ENCODE measurements around the gene SRPK3.

The SRPK3 gene

DNA sequence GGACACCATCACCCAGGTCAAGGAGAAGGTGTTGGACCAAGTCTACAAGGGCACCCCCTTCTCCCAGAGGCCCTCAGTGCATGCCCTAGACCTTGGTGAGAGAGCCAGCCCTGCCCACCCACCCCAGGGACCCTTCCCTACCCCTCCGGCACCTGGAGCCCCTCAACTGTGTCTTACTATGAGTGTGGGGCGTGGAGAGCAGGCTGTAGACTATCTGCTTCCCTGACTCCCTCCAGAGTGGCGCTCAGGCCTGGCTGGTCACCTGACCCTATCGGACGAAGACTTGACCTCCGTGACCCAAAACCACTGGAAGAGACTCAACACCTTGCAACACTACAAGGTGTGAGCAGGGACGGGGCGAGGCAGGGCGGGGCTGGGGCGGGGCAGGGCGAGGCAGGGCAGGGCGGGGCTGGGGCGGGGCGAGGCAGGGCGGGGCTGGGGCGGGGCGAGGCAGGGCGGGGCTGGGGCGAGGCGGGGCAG lies 4.7 kb upstream of the SRPK3 start:
- Histone ChIP-seq H3K9me3 (replicated peaks in 1 of 11) (peaks cover 0 to 66% (median 35%) of the 10 kb centered on the region in 11 experiments; a peak in 13 of 22 replicates), H3K9ac (no peak overlapping the region), H3K27ac (no peak overlapping the region), H4K20me1 (peaks cover 0 to 68% (median 2%) of the 10 kb centered on the region in 11 experiments; a peak in 10 of 22 replicates), H3K27me3 (peaks cover 0 to 24% (median 0%) of the 10 kb centered on the region in 11 experiments; a peak in 8 of 22 replicates), H3K4me2 (no peak overlapping the region), H3K36me3 (no peaks in the 10 kb centered on the region), H3K4me3 (no peak overlapping the region), H3K4me1 (peaks cover 11 to 41% (median 32%) of the 10 kb centered on the region in 10 experiments)
- TF ChIP-seq Cebpa-rat (IDR thresholded peaks at IDR 0.05) = no peak

GRCh38 chrX:153776611-153777045 lies 4.2 kb upstream of the SRPK3 start:
- Histone ChIP-seq H3K36me3 (no peaks in the 10 kb centered on the region), H3K4me3 (no peak overlapping the region), H3K4me1 (peaks cover 16 to 45% (median 37%) of the 10 kb centered on the region in 10 experiments), H3K27me3 (peaks cover 0 to 24% (median 0%) of the 10 kb centered on the region in 11 experiments; a peak in 7 of 22 replicates), H3K9me3 (replicated peaks in 1 of 11) (peaks cover 0 to 66% (median 35%) of the 10 kb centered on the region in 11 experiments; a peak in 13 of 22 replicates), H4K20me1 (peaks cover 0 to 68% (median 4%) of the 10 kb centered on the region in 11 experiments; a peak in 10 of 22 replicates), H3K27ac (no peak overlapping the region), H3K9ac (no peak overlapping the region), H3K4me2 (peak overlapping the region in 1 of 11 experiments; percentile 7; a peak in 1 of 22 replicates)
- TF ChIP-seq Cebpa-rat (IDR thresholded peaks at IDR 0.05) = no peak

DNA sequence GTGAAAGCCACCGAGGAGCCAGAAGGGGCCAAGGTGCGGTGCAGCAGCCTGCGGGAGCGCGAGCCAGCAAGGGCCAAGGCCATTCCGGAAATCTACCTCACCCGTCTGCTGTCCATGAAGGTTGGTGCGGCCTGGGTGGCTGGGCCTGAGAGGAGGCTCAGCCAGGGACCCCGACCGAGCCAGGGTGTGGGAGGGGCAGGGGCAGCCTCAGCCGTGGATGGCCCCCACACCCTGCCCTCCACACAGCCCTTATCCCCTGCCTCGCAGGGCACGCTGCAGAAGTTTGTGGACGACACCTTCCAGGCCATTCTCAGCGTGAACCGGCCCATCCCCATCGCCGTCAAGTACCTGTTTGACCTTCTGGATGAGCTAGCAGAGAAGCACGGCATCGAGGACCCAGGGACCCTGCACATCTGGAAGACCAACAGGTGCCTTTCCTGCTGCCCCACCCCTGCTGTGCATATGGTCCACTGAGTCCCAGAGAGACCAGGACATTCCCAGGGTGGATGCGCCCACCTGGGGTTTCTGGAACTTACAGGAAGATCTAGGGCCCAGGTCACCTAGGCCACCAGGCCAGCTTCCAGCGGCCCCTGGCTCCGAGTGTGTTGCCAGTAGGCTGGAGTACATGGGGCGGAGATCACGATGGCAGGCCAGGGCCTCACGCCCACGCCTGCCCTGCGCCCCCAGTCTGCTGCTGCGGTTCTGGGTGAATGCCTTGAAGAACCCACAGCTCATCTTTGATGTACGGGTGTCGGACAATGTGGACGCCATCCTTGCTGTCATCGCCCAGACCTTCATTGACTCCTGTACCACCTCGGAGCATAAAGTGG lies 3.4 kb upstream of the SRPK3 start:
- peaks cover 0 to 27% (median 0%) of the 10 kb centered on the region in 11 experiments; a peak in 9 of 22 replicates for H3K27me3 ChIP-seq
- peaks cover 0 to 61% (median 35%) of the 10 kb centered on the region in 11 experiments; a peak in 13 of 22 replicates for H3K9me3 ChIP-seq (replicated peaks in 1 of 11)
- no peak overlapping the region for H3K4me3 ChIP-seq
- H4K20me1 ChIP-seq = peaks cover 0 to 70% (median 7%) of the 10 kb centered on the region in 11 experiments; a peak in 13 of 22 replicates
- no peak for TF ChIP-seq Cebpa-rat (IDR thresholded peaks at IDR 0.05)
- H3K36me3 ChIP-seq = no peaks in the 10 kb centered on the region
- H3K9ac ChIP-seq = no peak overlapping the region
- H3K4me1 ChIP-seq = peaks cover 24 to 50% (median 43%) of the 10 kb centered on the region in 10 experiments
- H3K27ac ChIP-seq = no peak overlapping the region
- H3K4me2 ChIP-seq = peak overlapping the region in 1 of 11 experiments; percentile 7; a peak in 2 of 22 replicates

GRCh38 chrX:153778181-153778580 lies 2.7 kb upstream of the SRPK3 start:
- TF ChIP-seq Cebpa-rat (IDR thresholded peaks at IDR 0.05) = no peak
- no peak overlapping the region for H3K27ac ChIP-seq
- peaks cover 0 to 23% (median 0%) of the 10 kb centered on the region in 11 experiments; a peak in 9 of 22 replicates for H3K27me3 ChIP-seq
- H3K36me3 ChIP-seq = 0 out of 22 replicates have a peak, but pooled peaks cover 0 to 1% (median 0%) of the 10 kb centered on the region in 11 experiments
- no peak overlapping the region for H3K4me2 ChIP-seq
- no peak overlapping the region for H3K9ac ChIP-seq
- no peak overlapping the region for H3K4me3 ChIP-seq
- H3K4me1 ChIP-seq = peaks cover 24 to 53% (median 41%) of the 10 kb centered on the region in 10 experiments
- peaks cover 0 to 55% (median 33%) of the 10 kb centered on the region in 11 experiments; a peak in 13 of 22 replicates for H3K9me3 ChIP-seq (replicated peaks in 1 of 11)
- H4K20me1 ChIP-seq = peaks cover 0 to 71% (median 9%) of the 10 kb centered on the region in 11 experiments; a peak in 13 of 22 replicates

GRCh38 chrX:153778684-153779101 lies 2.1 kb upstream of the SRPK3 start:
- peaks cover 0 to 54% (median 28%) of the 10 kb centered on the region in 11 experiments; a peak in 13 of 22 replicates for H3K9me3 ChIP-seq (replicated peaks in 1 of 11)
- H3K4me1 ChIP-seq = peaks cover 24 to 58% (median 40%) of the 10 kb centered on the region in 10 experiments
- no peak for TF ChIP-seq Cebpa-rat (IDR thresholded peaks at IDR 0.05)
- 0 out of 22 replicates have a peak, but pooled peaks cover 0 to 5% (median 0%) of the 10 kb centered on the region in 11 experiments for H3K36me3 ChIP-seq
- H4K20me1 ChIP-seq = peaks cover 0 to 71% (median 9%) of the 10 kb centered on the region in 11 experiments; a peak in 13 of 22 replicates
- no peak overlapping the region for H3K27ac ChIP-seq
- no peak overlapping the region for H3K4me3 ChIP-seq
- H3K9ac ChIP-seq = no peak overlapping the region
- no peak overlapping the region for H3K4me2 ChIP-seq
- H3K27me3 ChIP-seq = peaks cover 0 to 24% (median 4%) of the 10 kb centered on the region in 11 experiments; a peak in 13 of 22 replicates

DNA sequence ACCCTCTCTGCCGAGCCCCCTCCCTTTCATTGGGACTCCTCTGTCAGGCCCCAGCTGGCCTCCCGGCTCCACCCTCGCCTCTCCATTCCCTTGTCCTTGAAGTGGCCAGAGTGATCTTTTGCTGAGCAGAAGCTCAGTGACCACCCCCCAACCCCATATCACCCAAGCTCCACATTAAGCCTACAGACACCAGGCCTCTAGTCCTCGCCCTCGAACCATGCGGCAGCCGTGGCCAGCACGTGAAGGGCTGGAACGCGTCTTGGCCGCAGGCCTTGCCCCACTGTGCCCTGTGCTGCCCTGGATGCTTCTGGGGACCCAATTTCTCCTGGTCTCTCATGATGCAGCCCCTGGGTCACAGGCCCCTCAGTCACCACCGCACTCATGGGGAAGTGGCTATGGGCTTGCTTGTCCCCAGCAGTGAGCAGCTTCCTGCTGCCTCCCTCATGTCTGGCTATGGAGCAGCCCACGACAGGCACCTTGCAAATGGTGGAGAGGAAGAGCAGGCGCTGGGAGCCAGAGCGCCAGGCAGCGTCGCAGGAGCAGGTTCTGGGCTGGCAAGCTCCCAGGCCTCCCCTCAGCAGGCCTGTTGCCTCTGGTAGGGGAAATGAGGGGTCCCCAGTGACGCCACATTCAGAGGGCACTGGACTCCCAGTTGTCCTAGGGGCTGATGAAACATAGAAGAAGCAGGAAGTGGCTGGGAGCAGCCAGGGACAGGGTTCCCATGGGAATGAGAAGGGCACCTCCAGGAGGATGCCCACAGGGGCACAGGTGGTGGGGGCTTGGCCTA lies 757 bp upstream of the SRPK3 start:
- H3K4me2 ChIP-seq = peak overlapping the region; percentile 56 to 92 (median 79)
- peaks cover 24 to 61% (median 40%) of the 10 kb centered on the region in 10 experiments for H3K4me1 ChIP-seq
- H3K27me3 ChIP-seq = peaks cover 0 to 34% (median 15%) of the 10 kb centered on the region in 11 experiments; a peak in 15 of 22 replicates
- H3K9me3 ChIP-seq (replicated peaks in 1 of 11) = peaks cover 0 to 50% (median 17%) of the 10 kb centered on the region in 11 experiments; a peak in 10 of 22 replicates
- peak overlapping the region in 8 of 11 experiments; percentile 29 to 64 (median 54); a peak in 14 of 22 replicates for H3K27ac ChIP-seq
- peak overlapping the region in 5 of 10 experiments; percentile 25 to 40 (median 38); a peak in 4 of 20 replicates for H3K4me3 ChIP-seq
- H4K20me1 ChIP-seq = peaks cover 0 to 74% (median 14%) of the 10 kb centered on the region in 11 experiments; a peak in 14 of 22 replicates
- H3K36me3 ChIP-seq = peaks cover 0 to 11% (median 0%) of the 10 kb centered on the region in 11 experiments; a peak in 3 of 22 replicates
- H3K9ac ChIP-seq = peak overlapping the region in 8 of 11 experiments; percentile 32 to 70 (median 58); a peak in 14 of 22 replicates
- TF ChIP-seq Cebpa-rat (IDR thresholded peaks at IDR 0.05) = no peak

DNA sequence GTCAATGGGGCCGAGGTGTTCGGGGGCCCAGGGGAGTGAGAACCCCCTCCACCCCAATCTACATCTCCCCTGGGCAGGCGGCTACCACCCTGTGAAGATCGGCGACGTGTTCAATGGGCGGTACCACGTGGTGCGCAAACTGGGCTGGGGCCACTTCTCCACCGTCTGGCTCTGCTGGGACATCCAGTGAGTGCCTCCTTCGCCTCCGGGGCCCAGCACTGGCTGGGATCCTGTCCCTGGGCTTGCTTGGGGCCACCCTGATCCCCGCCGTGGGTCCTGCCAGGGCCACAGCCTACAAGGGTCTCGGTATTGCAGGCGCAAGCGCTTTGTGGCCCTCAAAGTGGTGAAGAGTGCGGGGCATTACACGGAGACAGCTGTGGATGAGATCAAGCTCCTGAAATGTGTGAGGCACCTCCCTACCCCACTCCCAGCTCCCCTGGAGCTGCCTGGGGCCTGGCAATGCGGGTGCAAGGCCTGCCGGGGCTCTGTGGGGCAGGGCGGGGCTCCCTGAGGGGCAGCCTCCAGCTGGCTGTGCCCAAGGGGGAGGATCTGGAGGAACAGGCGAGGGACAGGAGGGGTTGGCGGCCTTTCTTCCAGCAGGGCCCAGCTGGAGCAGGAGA lies 697 bp downstream of the SRPK3 start:
- Histone ChIP-seq H4K20me1 (peaks cover 0 to 88% (median 17%) of the 10 kb centered on the region in 11 experiments; a peak in 14 of 22 replicates), H3K9ac (peak overlapping the region in 8 of 11 experiments; percentile 32 to 70 (median 58); a peak in 11 of 22 replicates), H3K4me3 (peak overlapping the region in 2 of 10 experiments; percentile 37 to 40; a peak in 2 of 20 replicates), H3K9me3 (replicated peaks in 1 of 11) (peaks cover 0 to 47% (median 9%) of the 10 kb centered on the region in 11 experiments; a peak in 8 of 22 replicates), H3K4me2 (peak overlapping the region; percentile 56 to 92 (median 79)), H3K4me1 (peaks cover 24 to 70% (median 43%) of the 10 kb centered on the region in 10 experiments), H3K27me3 (peaks cover 0 to 49% (median 25%) of the 10 kb centered on the region in 11 experiments; a peak in 16 of 22 replicates), H3K36me3 (peaks cover 0 to 25% (median 12%) of the 10 kb centered on the region in 11 experiments; a peak in 9 of 22 replicates), H3K27ac (peak overlapping the region in 6 of 11 experiments; percentile 32 to 64 (median 58); a peak in 8 of 22 replicates)
- no peak for TF ChIP-seq Cebpa-rat (IDR thresholded peaks at IDR 0.05)
